ENCODE measurements around the gene GRP.
"Not testable (repeated sequence)": the region's sequence is repeated elsewhere in the genome, so short reads cannot be mapped to it uniquely, and the experiment has no call there.

The GRP gene

GRCh38 chr18:59261842-59262241 lies 41.9 kb downstream of the GRP start:
- DNase-seq; H2BK5ac ChIP-seq (ENCODE audit: low read length); H3K36me3 ChIP-seq (ENCODE audit: control insufficient read depth, insufficient read depth, low read length); H2AK5ac ChIP-seq (ENCODE audit: low read length); H3K27ac ChIP-seq (ENCODE audit: low read depth, low read length); H3K23ac ChIP-seq (ENCODE audit: low read length); H2BK15ac ChIP-seq (replicated peaks; ENCODE audit: low read depth); H3K18ac ChIP-seq (ENCODE audit: low read length); H3K4ac ChIP-seq (ENCODE audit: low read depth, low read length); H3K79me1 ChIP-seq (ENCODE audit: low read length); H3K9ac ChIP-seq (ENCODE audit: low read length); H4K5ac ChIP-seq (ENCODE audit: low read length); H3K4me2 ChIP-seq (ENCODE audit: low read length); H3K56ac ChIP-seq (ENCODE audit: low read length); H2BK120ac ChIP-seq (ENCODE audit: low read depth, low read length); H3K4me1 ChIP-seq (ENCODE audit: control insufficient read depth, low read depth, low read length); H3K4me3 ChIP-seq (ENCODE audit: low read length); H3K79me2 ChIP-seq (ENCODE audit: control insufficient read depth, insufficient read depth, low read length); H4K8ac ChIP-seq (ENCODE audit: low read depth, low read length): not testable (repeated sequence)
- H3K27me3 ChIP-seq (ENCODE audit: insufficient read depth, low read length, poor library complexity): peaks cover 36% of the 10 kb centered on the region
- no CpG with 5 or more reads among the region's 3 CpGs for WGBS (ENCODE audit: extremely low coverage, insufficient coverage, low lambda C conversion rate)

DNA sequence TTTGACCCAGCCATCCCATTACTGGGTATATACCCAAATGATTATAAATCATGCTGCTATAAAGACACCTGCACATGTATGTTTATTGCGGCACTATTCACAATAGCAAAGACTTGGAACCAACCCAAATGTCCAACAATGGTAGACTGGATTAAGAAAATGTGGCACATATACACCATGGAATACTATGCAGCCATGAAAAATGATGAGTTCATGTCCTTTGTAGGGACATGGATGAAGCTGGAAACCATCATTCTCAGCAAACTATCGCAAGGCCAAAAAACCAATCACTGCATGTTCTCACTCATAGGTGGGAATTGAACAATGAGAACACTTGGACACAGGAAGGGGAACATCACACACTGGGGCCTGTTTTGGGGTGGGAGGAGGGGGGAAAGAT lies 42.3 kb downstream of the GRP start:
- H3K4me2 ChIP-seq (ENCODE audit: low read length); H3K4me3 ChIP-seq (ENCODE audit: low read length); H2BK120ac ChIP-seq (ENCODE audit: low read depth, low read length); H2BK15ac ChIP-seq (replicated peaks; ENCODE audit: low read depth); H2BK5ac ChIP-seq (ENCODE audit: low read length); H3K9ac ChIP-seq (ENCODE audit: low read length); H3K56ac ChIP-seq (ENCODE audit: low read length); H3K4me1 ChIP-seq (ENCODE audit: control insufficient read depth, low read depth, low read length); DNase-seq; H4K8ac ChIP-seq (ENCODE audit: low read depth, low read length); H3K79me1 ChIP-seq (ENCODE audit: low read length); H3K36me3 ChIP-seq (ENCODE audit: control insufficient read depth, insufficient read depth, low read length); H3K18ac ChIP-seq (ENCODE audit: low read length); H3K4ac ChIP-seq (ENCODE audit: low read depth, low read length); H3K27ac ChIP-seq (ENCODE audit: low read depth, low read length); H3K23ac ChIP-seq (ENCODE audit: low read length); H4K5ac ChIP-seq (ENCODE audit: low read length); H3K79me2 ChIP-seq (ENCODE audit: control insufficient read depth, insufficient read depth, low read length); H2AK5ac ChIP-seq (ENCODE audit: low read length): not testable (repeated sequence)
- no CpG with 5 or more reads among the region's 2 CpGs for WGBS (ENCODE audit: extremely low coverage, insufficient coverage, low lambda C conversion rate)
- peaks cover 40% of the 10 kb centered on the region for H3K27me3 ChIP-seq (ENCODE audit: insufficient read depth, low read length, poor library complexity)

GRCh38 chr18:59263661-59264060 lies 43.7 kb downstream of the GRP start:
- H3K4ac ChIP-seq (ENCODE audit: low read depth, low read length): no peak overlapping the region
- H3K27ac ChIP-seq (ENCODE audit: low read depth, low read length): no peak overlapping the region
- H4K8ac ChIP-seq (ENCODE audit: low read depth, low read length): no peak overlapping the region
- H3K4me1 ChIP-seq (ENCODE audit: control insufficient read depth, low read depth, low read length): peaks cover 3% of the 10 kb centered on the region
- no peaks in the 10 kb centered on the region for H3K79me1 ChIP-seq (ENCODE audit: low read length)
- H4K5ac ChIP-seq (ENCODE audit: low read length): no peak overlapping the region
- no peak overlapping the region for H3K56ac ChIP-seq (ENCODE audit: low read length)
- no peak overlapping the region for H3K9ac ChIP-seq (ENCODE audit: low read length)
- no peak overlapping the region for H3K4me2 ChIP-seq (ENCODE audit: low read length)
- no CpG with 5 or more reads among the region's 16 CpGs for WGBS (ENCODE audit: extremely low coverage, insufficient coverage, low lambda C conversion rate)
- H3K18ac ChIP-seq (ENCODE audit: low read length): no peak overlapping the region
- H3K79me2 ChIP-seq (ENCODE audit: control insufficient read depth, insufficient read depth, low read length): no peaks in the 10 kb centered on the region
- no peak overlapping the region for H2BK5ac ChIP-seq (ENCODE audit: low read length)
- no peak overlapping the region for H3K23ac ChIP-seq (ENCODE audit: low read length)
- no peak overlapping the region for H3K4me3 ChIP-seq (ENCODE audit: low read length)
- H3K27me3 ChIP-seq (ENCODE audit: insufficient read depth, low read length, poor library complexity): peaks cover 53% of the 10 kb centered on the region
- H2BK120ac ChIP-seq (ENCODE audit: low read depth, low read length): no peak overlapping the region
- no peak overlapping the region for H2AK5ac ChIP-seq (ENCODE audit: low read length)
- no peaks in the 10 kb centered on the region for H3K36me3 ChIP-seq (ENCODE audit: control insufficient read depth, insufficient read depth, low read length)
- no peak for DNase-seq
- no peak overlapping the region for H2BK15ac ChIP-seq (replicated peaks; ENCODE audit: low read depth)

DNA sequence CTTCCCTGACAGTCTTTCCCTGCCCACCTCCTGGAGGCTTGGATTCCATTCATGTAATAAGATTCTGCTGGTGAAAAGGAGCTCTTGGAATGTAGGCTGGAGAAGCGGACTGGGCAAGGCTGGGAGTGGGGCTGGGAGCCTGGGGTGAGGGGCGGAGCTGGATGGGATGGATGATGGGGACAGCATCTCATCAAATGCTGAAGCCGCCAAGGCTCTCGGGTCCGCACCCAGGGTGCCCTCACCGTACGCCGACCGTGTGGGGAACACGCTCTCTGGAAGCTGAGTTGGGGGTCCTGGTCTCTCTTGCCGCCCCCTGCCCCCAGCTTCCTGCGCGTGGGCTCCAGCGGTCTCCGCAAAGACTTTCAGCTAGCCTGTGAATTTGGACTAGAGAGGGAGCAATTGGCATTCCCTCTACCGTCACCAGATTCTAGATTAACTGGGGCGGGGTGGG lies 44.2 kb downstream of the GRP start:
- Histone ChIP-seq H3K27me3 (ENCODE audit: insufficient read depth, low read length, poor library complexity) (peaks cover 53% of the 10 kb centered on the region), H3K79me1 (ENCODE audit: low read length) (no peaks in the 10 kb centered on the region), H3K79me2 (ENCODE audit: control insufficient read depth, insufficient read depth, low read length) (no peaks in the 10 kb centered on the region), H4K5ac (ENCODE audit: low read length) (no peak overlapping the region), H2BK15ac (replicated peaks; ENCODE audit: low read depth) (no peak overlapping the region), H3K23ac (ENCODE audit: low read length) (no peak overlapping the region), H3K56ac (ENCODE audit: low read length) (no peak overlapping the region), H2AK5ac (ENCODE audit: low read length) (no peak overlapping the region), H3K4me3 (ENCODE audit: low read length) (no peak overlapping the region), H2BK5ac (ENCODE audit: low read length) (no peak overlapping the region), H4K8ac (ENCODE audit: low read depth, low read length) (no peak overlapping the region), H3K4ac (ENCODE audit: low read depth, low read length) (no peak overlapping the region), H3K9ac (ENCODE audit: low read length) (no peak overlapping the region), H3K4me2 (ENCODE audit: low read length) (no peak overlapping the region), H2BK120ac (ENCODE audit: low read depth, low read length) (no peak overlapping the region), H3K36me3 (ENCODE audit: control insufficient read depth, insufficient read depth, low read length) (no peaks in the 10 kb centered on the region), H3K18ac (ENCODE audit: low read length) (no peak overlapping the region), H3K27ac (ENCODE audit: low read depth, low read length) (no peak overlapping the region), H3K4me1 (ENCODE audit: control insufficient read depth, low read depth, low read length) (peaks cover 3% of the 10 kb centered on the region)
- peak; percentile 44 for DNase-seq
- no CpG with 5 or more reads among the region's 17 CpGs for WGBS (ENCODE audit: extremely low coverage, insufficient coverage, low lambda C conversion rate)

GRCh38 chr18:59264651-59265245 lies 44.8 kb downstream of the GRP start:
- Histone ChIP-seq H3K23ac (ENCODE audit: low read length) (no peak overlapping the region), H3K4ac (ENCODE audit: low read depth, low read length) (no peak overlapping the region), H2BK120ac (ENCODE audit: low read depth, low read length) (no peak overlapping the region)

More at GRCh38 chr18:59264651-59265245, 44.8 kb downstream of the GRP start:
- peak overlapping the region; percentile 22 for H3K4me2 ChIP-seq (ENCODE audit: low read length)
- H4K8ac ChIP-seq (ENCODE audit: low read depth, low read length): no peak overlapping the region
- H2AK5ac ChIP-seq (ENCODE audit: low read length): no peak overlapping the region
- no peaks in the 10 kb centered on the region for H3K79me1 ChIP-seq (ENCODE audit: low read length)
- H3K9ac ChIP-seq (ENCODE audit: low read length): no peak overlapping the region
- DNase-seq: peak; percentile 25
- H3K27me3 ChIP-seq (ENCODE audit: insufficient read depth, low read length, poor library complexity): peaks cover 55% of the 10 kb centered on the region
- H2BK15ac ChIP-seq (replicated peaks; ENCODE audit: low read depth): no peak overlapping the region
- no peaks in the 10 kb centered on the region for H3K79me2 ChIP-seq (ENCODE audit: control insufficient read depth, insufficient read depth, low read length)
- no peak overlapping the region for H3K27ac ChIP-seq (ENCODE audit: low read depth, low read length)
- WGBS (ENCODE audit: extremely low coverage, insufficient coverage, low lambda C conversion rate): no CpG with 5 or more reads among the region's 41 CpGs
- H3K18ac ChIP-seq (ENCODE audit: low read length): no peak overlapping the region
- no peak overlapping the region for H2BK5ac ChIP-seq (ENCODE audit: low read length)
- no peak overlapping the region for H3K4me3 ChIP-seq (ENCODE audit: low read length)
- peaks cover 3% of the 10 kb centered on the region for H3K4me1 ChIP-seq (ENCODE audit: control insufficient read depth, low read depth, low read length)
- no peak overlapping the region for H3K56ac ChIP-seq (ENCODE audit: low read length)
- H3K36me3 ChIP-seq (ENCODE audit: control insufficient read depth, insufficient read depth, low read length): no peaks in the 10 kb centered on the region
- no peak overlapping the region for H4K5ac ChIP-seq (ENCODE audit: low read length)

Data from mesendoderm (in vitro differentiated cells).